ENCODE data around the gene SH3RF3. TPM values are rescaled to one million over a fixed set of nuclear protein-coding genes. Genes with fewer than 3 reads are reported as not detected.

SH3RF3 gene
- total RNA-seq, 1 donor from 2014 or later = 0.47 TPM

DNA sequence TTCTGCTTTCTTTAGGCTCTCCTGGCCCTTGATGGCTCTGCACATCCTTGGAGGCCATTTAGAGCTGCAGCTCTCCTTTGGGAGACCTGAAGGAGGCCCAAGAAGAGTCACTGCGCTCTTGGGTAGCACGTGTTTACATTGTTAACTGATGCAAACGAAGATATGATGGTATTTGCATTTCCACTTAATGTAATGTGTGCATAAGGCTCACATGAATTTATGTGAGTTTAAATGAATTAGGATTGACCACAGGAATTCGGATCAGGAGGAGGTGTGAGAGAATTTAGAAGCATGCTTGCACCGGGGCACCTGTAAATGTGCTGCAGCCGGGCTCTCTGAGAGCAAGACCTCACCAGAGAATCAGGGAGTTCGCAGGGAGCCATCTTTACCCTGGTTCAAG is 7.5 kb downstream of the SH3RF3 start:
- no peak overlapping the region for H3K27ac Mint-ChIP-seq
- no peak for DNase-seq
- intact Hi-C loops (cut with micrococcal nuclease) = no loop called here
- peaks cover 19% of the 10 kb centered on the region for H3K4me1 Mint-ChIP-seq
- H3K4me3 Mint-ChIP-seq = no peak overlapping the region
- peaks cover 75% of the 10 kb centered on the region for H3K27me3 Mint-ChIP-seq
- H3K9me3 Mint-ChIP-seq = no peaks in the 10 kb centered on the region
- no peaks in the 10 kb centered on the region for H3K36me3 Mint-ChIP-seq (ENCODE audit: low read depth)

DNA sequence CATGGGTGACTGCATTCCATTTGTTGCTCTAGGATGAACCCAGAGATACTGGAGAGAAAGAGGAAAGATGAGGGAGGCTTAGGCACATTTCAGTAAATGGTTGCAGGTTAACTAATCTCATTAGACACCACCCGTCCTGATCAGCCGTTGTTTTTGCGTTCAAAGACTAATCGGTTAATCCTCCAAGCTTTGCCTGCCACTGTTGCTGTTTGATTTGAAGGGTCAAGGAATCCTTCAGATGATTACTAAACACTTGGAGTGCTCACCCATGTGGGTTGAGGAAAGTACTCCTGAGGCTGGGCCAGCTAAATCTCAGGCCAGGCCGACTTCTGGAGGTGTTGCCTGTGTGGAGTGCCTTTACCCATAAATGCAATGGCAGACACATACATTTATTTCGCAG is 8.6 kb downstream of the SH3RF3 start:
- H3K4me3 Mint-ChIP-seq = no peak overlapping the region
- no peak overlapping the region for H3K27ac Mint-ChIP-seq
- peaks cover 71% of the 10 kb centered on the region for H3K27me3 Mint-ChIP-seq
- H3K36me3 Mint-ChIP-seq (ENCODE audit: low read depth) = no peaks in the 10 kb centered on the region
- DNase-seq = no peak
- peaks cover 20% of the 10 kb centered on the region for H3K4me1 Mint-ChIP-seq
- H3K9me3 Mint-ChIP-seq = no peaks in the 10 kb centered on the region
- intact Hi-C loops (cut with micrococcal nuclease) = no loop called here

DNA sequence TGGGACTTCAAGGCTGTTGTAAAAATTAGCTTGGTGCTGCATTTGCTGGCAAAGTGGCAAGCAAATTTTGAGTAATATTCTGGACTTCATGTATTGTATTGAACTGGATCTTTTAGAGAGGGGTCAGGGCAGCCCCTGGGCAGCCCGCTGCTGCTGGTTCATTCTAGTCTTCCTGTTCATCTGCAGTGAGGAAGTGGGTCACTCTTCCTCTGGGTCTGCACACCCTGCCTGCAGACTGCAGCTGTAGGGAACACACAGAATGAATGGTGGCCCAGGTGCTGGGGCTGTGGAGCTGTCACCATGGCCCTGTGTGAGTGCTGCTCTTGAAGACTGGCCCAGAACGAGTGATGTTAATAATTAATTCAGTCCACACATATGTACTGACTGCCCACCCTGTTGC is 9.4 kb downstream of the SH3RF3 start:
- no peaks in the 10 kb centered on the region for H3K36me3 Mint-ChIP-seq (ENCODE audit: low read depth)
- H3K4me3 Mint-ChIP-seq = no peak overlapping the region
- H3K9me3 Mint-ChIP-seq = no peaks in the 10 kb centered on the region
- H3K27me3 Mint-ChIP-seq = peaks cover 66% of the 10 kb centered on the region
- peaks cover 27% of the 10 kb centered on the region for H3K4me1 Mint-ChIP-seq
- H3K27ac Mint-ChIP-seq = no peak overlapping the region
- no peak for DNase-seq
- intact Hi-C loops (cut with micrococcal nuclease) = no loop called here

DNA sequence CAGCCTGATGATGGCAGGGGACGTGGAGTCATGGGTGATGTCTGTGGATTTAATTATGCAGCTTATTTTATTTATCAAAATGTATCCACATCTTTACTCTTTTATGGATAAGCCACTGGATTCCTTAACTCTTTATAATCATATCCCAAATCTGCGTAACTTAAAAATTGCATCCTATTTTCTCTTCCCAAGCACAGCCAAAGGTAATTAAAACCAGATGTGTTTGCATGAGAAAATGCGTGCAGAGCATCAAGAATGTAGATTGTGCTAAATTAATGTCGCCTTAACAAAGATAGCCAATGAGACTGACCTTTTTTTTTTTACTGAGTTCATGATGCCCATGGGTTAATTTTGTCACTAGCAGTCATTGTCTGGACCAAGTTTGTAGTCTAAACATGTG is 10.0 kb downstream of the SH3RF3 start:
- Mint-ChIP-seq H3K4me1 (peaks cover 32% of the 10 kb centered on the region), H3K27ac (no peak overlapping the region), H3K36me3 (ENCODE audit: low read depth) (peaks cover 2% of the 10 kb centered on the region), H3K4me3 (no peak overlapping the region), H3K27me3 (peaks cover 62% of the 10 kb centered on the region), H3K9me3 (no peaks in the 10 kb centered on the region)
- intact Hi-C loops (cut with micrococcal nuclease) = no loop called here
- DNase-seq = no peak

DNA sequence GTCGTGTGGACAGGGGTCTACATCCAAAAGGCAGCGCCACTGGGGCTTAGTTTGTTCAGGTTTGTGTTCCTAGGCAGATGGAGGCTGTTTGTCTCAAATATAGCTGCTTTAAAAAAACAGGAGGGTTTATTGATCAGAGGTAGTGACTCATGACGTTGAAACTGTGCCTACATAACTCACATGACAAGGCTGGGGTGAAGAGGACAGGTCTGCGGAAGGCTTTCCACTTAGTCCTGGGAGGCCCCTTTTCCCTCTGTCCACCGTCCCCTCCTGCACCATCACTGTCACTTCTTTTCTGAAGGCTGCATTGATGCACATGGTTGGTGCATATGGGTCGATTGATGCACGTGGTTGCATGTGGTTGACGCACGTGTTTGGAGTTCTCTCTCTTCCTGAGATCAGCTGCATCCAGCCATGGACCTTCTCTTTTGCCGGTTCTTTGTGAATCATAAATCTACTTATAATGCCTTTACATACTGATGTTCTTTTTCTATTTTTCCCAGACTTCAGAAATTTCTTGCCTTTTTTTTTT is 10.9 kb downstream of the SH3RF3 start:
- peaks cover 38% of the 10 kb centered on the region for H3K4me1 Mint-ChIP-seq
- H3K4me3 Mint-ChIP-seq = no peak overlapping the region
- no peak overlapping the region for H3K27ac Mint-ChIP-seq
- H3K36me3 Mint-ChIP-seq (ENCODE audit: low read depth) = peaks cover 2% of the 10 kb centered on the region
- no peaks in the 10 kb centered on the region for H3K9me3 Mint-ChIP-seq
- intact Hi-C loops (cut with micrococcal nuclease) = loop anchor here (5.0 kb wide), 2 partner anchors 202 to 372 kb away; no protein-coding TSS in a partner anchor
- no peak for DNase-seq
- H3K27me3 Mint-ChIP-seq = peaks cover 54% of the 10 kb centered on the region

DNA sequence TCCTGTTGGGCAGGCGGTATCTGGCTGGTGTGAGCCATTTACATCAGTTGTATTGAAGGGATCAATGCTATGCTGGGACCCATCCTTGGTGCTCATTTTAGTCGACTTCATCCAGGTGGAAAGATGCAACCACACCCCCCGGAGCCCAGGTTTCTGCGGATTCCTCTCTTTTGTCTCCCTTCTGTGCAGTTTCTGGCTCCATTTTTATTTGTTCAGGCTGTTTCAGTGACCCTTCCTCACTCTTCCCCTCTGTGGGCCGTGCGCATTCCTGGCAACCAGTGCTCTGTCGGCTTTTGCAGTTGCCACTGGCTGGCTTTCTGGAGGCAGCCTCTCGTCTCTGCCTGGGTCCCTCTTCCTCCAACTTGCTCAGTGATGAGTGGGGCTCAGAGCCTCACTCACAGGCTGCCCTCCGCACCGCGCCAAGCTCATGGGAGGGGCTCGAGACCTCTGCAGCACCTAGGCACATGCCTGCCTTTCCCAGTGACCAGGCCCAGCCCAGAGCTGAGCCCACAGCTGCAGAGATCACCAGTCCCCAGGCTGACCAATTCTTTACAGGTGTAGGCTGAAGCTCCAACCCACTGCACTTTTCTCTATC is 12.1 kb downstream of the SH3RF3 start:
- peaks cover 44% of the 10 kb centered on the region for H3K4me1 Mint-ChIP-seq
- H3K9me3 Mint-ChIP-seq = no peaks in the 10 kb centered on the region
- peaks cover 54% of the 10 kb centered on the region for H3K27me3 Mint-ChIP-seq
- H3K36me3 Mint-ChIP-seq (ENCODE audit: low read depth) = peaks cover 2% of the 10 kb centered on the region
- no peak overlapping the region for H3K4me3 Mint-ChIP-seq
- no peak for DNase-seq
- peak overlapping the region; percentile 28 for H3K27ac Mint-ChIP-seq
- intact Hi-C loops (cut with micrococcal nuclease) = loop anchor here (5.0 kb wide), 2 partner anchors 201 to 371 kb away; no protein-coding TSS in a partner anchor

DNA sequence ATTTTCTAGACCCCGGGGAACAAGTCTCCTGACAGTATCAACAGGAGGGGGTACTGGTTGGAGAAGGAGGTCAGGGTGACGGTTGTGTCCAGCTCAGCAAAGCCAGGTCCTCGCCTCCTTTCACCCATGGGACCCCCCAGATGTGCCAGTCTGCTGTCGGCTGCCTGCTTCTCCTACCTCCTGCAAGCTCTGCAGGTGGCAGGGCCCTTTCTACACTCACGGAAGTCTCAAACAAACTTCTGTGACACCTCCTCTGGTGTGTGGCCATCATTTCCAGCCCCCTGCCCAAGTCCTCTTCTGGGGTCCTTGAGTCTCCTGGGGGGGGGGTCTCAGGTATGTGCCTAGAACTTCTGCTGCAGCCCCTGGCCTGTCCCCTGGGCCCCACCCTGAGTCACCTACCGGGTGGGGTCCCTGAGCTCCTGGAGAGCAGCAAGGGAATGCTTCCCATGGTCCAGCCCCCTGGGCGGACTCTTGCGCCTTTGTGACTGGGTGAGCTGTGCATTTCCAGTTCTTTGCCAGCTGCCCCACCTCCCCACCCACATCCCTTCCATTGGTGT is 12.8 kb downstream of the SH3RF3 start:
- Mint-ChIP-seq H3K4me1 (peaks cover 44% of the 10 kb centered on the region), H3K27me3 (peaks cover 47% of the 10 kb centered on the region), H3K9me3 (no peaks in the 10 kb centered on the region), H3K27ac (no peak overlapping the region), H3K4me3 (no peak overlapping the region), H3K36me3 (ENCODE audit: low read depth) (peaks cover 2% of the 10 kb centered on the region)
- DNase-seq = no peak
- intact Hi-C loops (cut with micrococcal nuclease) = loop anchor here (5.0 kb wide), 2 partner anchors 200 to 370 kb away; no protein-coding TSS in a partner anchor

DNA sequence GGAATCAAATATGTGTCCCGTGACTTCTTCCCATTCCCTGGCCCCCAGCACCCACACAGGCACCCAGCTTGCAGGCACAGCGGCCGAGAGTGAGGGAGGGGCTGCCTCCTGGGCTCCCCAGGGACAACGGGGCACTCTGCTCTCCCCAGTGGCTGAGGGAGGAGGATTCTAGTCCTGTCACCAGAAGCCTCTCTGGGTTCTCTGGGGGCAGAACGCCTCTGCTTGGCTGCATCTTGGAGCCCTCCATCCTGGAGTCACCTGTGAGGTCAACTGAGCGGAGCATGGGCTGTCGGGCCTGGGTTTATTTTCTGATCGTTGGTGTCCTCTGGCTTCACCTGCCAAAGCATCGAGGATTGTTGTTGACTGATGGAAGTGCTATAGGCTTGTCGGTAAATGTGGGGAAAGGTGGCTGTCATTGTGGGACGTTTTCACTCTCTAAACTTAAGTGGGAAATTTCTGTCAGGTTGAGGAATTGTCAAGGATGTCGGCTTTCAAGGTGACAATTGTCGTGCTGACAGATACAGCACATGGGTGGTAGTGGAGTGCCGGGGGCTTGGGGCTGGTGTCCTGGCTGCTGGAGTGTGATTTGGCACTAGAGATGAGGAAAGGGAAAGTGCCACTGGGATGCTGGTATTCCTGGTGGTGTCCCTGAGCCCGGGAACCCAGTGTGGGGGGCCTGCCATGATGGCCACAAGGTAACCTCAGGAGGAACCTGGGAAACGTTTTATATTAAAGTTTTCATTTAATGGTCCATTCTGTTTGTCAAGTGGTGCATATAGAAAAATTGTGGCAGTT is 13.6 kb downstream of the SH3RF3 start:
- no peak for DNase-seq
- peaks cover 46% of the 10 kb centered on the region for H3K4me1 Mint-ChIP-seq
- H3K27me3 Mint-ChIP-seq = peaks cover 48% of the 10 kb centered on the region
- peaks cover 2% of the 10 kb centered on the region for H3K36me3 Mint-ChIP-seq (ENCODE audit: low read depth)
- intact Hi-C loops (cut with micrococcal nuclease) = loop anchor here (5.0 kb wide), 2 partner anchors 200 to 370 kb away; no protein-coding TSS in a partner anchor
- peak overlapping the region; percentile 21 for H3K27ac Mint-ChIP-seq
- H3K4me3 Mint-ChIP-seq = no peak overlapping the region
- H3K9me3 Mint-ChIP-seq = no peaks in the 10 kb centered on the region

DNA sequence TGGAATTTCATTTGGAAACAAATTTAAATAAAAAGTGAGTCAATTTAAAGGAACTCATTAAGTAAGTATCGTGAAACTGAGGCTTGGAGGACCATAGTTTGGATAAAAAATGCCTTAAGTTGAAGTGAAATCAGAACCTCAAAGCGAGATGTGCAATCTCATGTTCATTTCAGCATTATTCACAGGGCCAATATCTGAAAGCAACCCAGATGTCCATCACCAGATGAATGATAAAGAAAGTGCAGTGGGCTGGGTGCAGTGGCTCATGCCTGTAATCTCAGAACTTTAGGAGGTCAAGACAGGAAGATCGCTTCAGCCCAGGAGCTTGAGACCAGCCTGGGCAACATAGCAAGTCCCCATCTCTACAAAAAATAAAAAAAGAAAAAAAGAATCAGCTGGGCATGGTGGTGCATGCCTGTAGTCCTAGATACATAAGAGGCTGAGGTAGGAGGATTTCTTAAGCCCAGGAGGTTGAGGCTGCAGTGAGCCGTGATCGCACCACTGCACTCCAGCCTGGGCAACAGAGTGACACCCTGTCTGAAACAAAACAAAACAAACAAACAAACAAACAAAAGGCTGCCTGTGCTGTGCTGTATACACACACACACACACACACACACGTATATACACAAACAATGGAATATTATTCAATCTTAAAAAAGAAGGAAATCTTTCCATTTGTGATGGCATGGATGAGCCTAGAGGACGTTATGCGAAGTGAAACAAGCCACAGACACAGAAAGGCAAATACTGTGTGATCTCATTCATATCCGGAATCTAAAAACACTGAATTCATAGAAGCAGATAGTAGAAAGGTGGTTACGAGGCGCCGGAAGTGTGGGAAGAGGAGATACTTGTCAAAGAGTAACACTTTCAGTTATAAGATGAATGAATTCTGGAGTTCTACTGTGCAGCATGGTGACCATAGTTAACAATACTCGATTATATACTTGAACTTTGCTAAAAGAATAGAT is 14.5 kb downstream of the SH3RF3 start:
- Mint-ChIP-seq H3K27me3 (peaks cover 48% of the 10 kb centered on the region), H3K4me1 (peaks cover 42% of the 10 kb centered on the region), H3K27ac (peak overlapping the region; percentile 76), H3K4me3 (peak overlapping the region; percentile 60), H3K9me3 (no peaks in the 10 kb centered on the region), H3K36me3 (ENCODE audit: low read depth) (peaks cover 2% of the 10 kb centered on the region)
- peak; percentile 89 for DNase-seq
- intact Hi-C loops (cut with micrococcal nuclease) = loop anchor here (1.0 to 5.0 kb wide), 4 partner anchors 13 to 369 kb away; no protein-coding TSS in a partner anchor

DNA sequence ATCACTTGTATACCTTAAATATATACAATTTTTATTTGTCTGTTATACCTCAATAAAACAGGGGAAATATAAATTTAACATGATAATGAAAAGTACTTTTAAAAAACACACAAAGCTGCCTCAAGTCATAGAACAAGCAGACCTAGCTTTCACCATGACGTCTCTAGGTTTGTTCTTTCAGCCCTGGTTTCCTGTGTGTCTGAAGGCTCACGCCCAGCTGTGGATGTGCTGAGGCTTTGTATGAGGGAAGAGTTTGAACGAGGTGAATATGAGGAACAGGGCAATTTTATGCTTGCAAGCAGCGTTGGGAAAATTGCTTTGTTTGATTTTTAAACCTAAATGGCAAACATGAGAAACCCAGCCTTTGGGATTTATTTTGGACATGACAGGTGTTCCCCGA is 15.3 kb downstream of the SH3RF3 start:
- intact Hi-C loops (cut with micrococcal nuclease) = loop anchor here (1.0 to 5.0 kb wide), 4 partner anchors 13 to 368 kb away; no protein-coding TSS in a partner anchor
- H3K27me3 Mint-ChIP-seq = peaks cover 52% of the 10 kb centered on the region
- H3K9me3 Mint-ChIP-seq = no peaks in the 10 kb centered on the region
- DNase-seq = peak; percentile 81
- no peak overlapping the region for H3K27ac Mint-ChIP-seq
- peak overlapping the region; percentile 2 for H3K4me3 Mint-ChIP-seq
- peaks cover 39% of the 10 kb centered on the region for H3K4me1 Mint-ChIP-seq
- H3K36me3 Mint-ChIP-seq (ENCODE audit: low read depth) = peaks cover 2% of the 10 kb centered on the region

DNA sequence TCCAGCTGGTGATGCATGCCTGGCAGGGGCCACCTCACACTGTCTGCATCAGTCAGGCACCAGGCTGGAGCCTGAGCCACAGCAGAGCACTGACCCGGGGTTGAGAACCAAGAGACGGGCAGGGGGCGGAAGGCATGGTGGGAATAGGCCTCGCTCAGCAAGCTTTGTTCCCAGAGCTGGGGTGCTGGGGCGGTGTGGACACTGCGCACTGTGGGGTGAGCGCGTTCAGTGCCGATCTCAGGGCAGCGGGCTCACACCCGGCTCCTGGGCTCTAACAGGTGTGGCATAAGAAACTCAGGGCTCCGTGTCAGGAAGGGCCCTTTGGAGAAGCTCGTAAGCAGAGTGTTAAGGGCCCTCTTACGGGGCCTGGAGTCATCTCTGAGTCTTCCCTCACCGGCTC is 15.7 kb downstream of the SH3RF3 start:
- H3K36me3 Mint-ChIP-seq (ENCODE audit: low read depth) = peaks cover 2% of the 10 kb centered on the region
- H3K27ac Mint-ChIP-seq = no peak overlapping the region
- no peak for DNase-seq
- H3K9me3 Mint-ChIP-seq = no peaks in the 10 kb centered on the region
- intact Hi-C loops (cut with micrococcal nuclease) = loop anchor here (1.0 to 5.0 kb wide), 4 partner anchors 14 to 368 kb away; no protein-coding TSS in a partner anchor
- H3K4me3 Mint-ChIP-seq = peak overlapping the region; percentile 2
- H3K4me1 Mint-ChIP-seq = peaks cover 36% of the 10 kb centered on the region
- peaks cover 51% of the 10 kb centered on the region for H3K27me3 Mint-ChIP-seq

DNA sequence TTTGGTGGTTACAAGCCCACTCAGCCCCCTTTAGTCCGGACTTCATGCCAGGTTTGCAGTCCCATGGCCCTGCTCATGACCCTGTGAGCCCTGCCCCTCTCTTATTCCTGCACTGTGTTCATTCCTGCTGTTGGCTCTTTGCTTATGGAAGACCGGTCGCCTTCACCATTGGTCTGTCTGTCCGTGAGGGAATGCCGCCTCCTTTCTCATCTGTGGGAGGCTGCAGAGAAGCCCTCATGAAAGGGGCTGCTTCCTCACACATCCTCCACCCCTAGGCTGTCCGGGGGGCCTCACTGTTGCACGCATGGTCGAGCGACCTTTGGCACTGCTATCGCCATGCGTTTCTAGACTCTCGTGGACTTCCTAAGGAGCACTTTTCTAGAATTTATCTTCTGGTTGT is 16.3 kb downstream of the SH3RF3 start:
- Mint-ChIP-seq H3K27ac (no peak overlapping the region), H3K36me3 (ENCODE audit: low read depth) (peaks cover 2% of the 10 kb centered on the region), H3K4me1 (peaks cover 34% of the 10 kb centered on the region), H3K9me3 (no peaks in the 10 kb centered on the region), H3K4me3 (no peak overlapping the region), H3K27me3 (peaks cover 50% of the 10 kb centered on the region)
- intact Hi-C loops (cut with micrococcal nuclease) = loop anchor here (2.0 kb wide), 1 partner anchor 14 kb away; no protein-coding TSS in a partner anchor
- DNase-seq = no peak

DNA sequence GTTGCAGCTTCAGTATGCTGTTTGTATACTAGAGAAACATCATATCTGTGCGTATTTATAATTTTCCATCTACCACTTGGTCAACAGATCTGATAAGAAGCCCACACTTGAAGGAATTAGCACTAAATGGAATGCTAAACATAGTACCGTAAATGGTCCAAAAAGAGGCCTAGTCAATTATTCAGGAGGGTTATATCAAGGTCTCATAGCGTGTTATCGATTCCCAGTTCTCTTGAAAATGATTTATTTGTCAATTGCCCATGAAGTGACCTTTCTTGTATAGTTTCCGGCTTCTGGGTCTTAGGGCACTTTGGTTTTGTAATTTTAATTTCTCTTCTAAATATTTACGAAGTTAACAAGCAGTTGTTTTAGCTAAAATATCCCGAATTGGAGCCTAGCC is 18.4 kb downstream of the SH3RF3 start:
- peaks cover 47% of the 10 kb centered on the region for H3K27me3 Mint-ChIP-seq
- no peak overlapping the region for H3K4me3 Mint-ChIP-seq
- H3K27ac Mint-ChIP-seq = no peak overlapping the region
- no peaks in the 10 kb centered on the region for H3K9me3 Mint-ChIP-seq
- peaks cover 36% of the 10 kb centered on the region for H3K4me1 Mint-ChIP-seq
- intact Hi-C loops (cut with micrococcal nuclease) = no loop called here
- H3K36me3 Mint-ChIP-seq (ENCODE audit: low read depth) = peaks cover 2% of the 10 kb centered on the region
- DNase-seq = no peak

Measured in activated CD4-positive, alpha-beta T cell treated with anti-CD3 and anti-CD28 coated beads, Interleukin-2, amount 10 ng/mL, durations not matched to agents 24 days and 14 days (primary cell).